ENCODE data around the gene PCGF3. TPM values are rescaled to one million over a fixed set of nuclear protein-coding genes. Genes with fewer than 3 reads are reported as not detected.
"Not testable (repeated sequence)": the region's sequence is repeated elsewhere in the genome, so short reads cannot be mapped to it uniquely, and the experiment has no call there.

PCGF3 gene
- total and polyA plus RNA-seq, 4 donors = 11.0 to 23.3 (median 14.3) TPM

- no peaks in the 10 kb centered on the region for H3K27me3 ChIP-seq (ENCODE audit: control insufficient read depth in 4 of 4, insufficient read depth in 4 of 4, low read length in 3 of 4)
- H3K36me3 ChIP-seq (ENCODE audit: control insufficient read depth in 4 of 4, insufficient read depth in 3 of 4, low read depth in 1 of 4, low read length in 3 of 4) = peaks cover 11 to 36% (median 19%) of the 10 kb centered on the region in 4 donors
- H3K4me1 ChIP-seq (ENCODE audit: control insufficient read depth in 4 of 4, insufficient read depth in 4 of 4, low read length in 3 of 4) = peaks cover 5 to 22% (median 11%) of the 10 kb centered on the region in 4 donors
- DNase-seq (ENCODE audit: low spot score) = no peak
- H3K4me3 ChIP-seq (ENCODE audit: low read depth in 1 of 3, low read length in 3 of 3) = no peak overlapping the region
- TF ChIP-seq GABPA (IDR thresholded peaks at IDR 0.05 in 1 of 2, conservative IDR thresholded peaks at IDR 0.05 in 1 of 2) (no peak), RAD21 (IDR thresholded peaks at IDR 0.05) (no peak), ATF3 (IDR thresholded peaks at IDR 0.05) (no peak), SP1 (IDR thresholded peaks at IDR 0.05) (no peak)
- 95% methylated on average over 8 of the region's 8 CpGs for WGBS
- H3K27ac ChIP-seq (ENCODE audit: low read depth in 1 of 2, low read length in 2 of 2) = no peak overlapping the region
- no peak overlapping the region for H3K9ac ChIP-seq (ENCODE audit: low read depth in 1 of 2, low read length in 2 of 2)
- H3K9me3 ChIP-seq (ENCODE audit: control insufficient read depth in 4 of 4, low read length in 3 of 4) = no peaks in the 10 kb centered on the region
These were observed 67.1 kb downstream of the PCGF3 start for GRCh38 chr4:772776-773175.

- DNase-seq (ENCODE audit: low spot score) = no peak
- WGBS = 93% methylated on average over 9 of the region's 9 CpGs
- Histone ChIP-seq H3K36me3 (ENCODE audit: control insufficient read depth in 4 of 4, insufficient read depth in 3 of 4, low read depth in 1 of 4, low read length in 3 of 4) (peaks cover 10 to 36% (median 19%) of the 10 kb centered on the region in 4 donors), H3K27ac (ENCODE audit: low read depth in 1 of 2, low read length in 2 of 2) (no peak overlapping the region), H3K9ac (ENCODE audit: low read depth in 1 of 2, low read length in 2 of 2) (no peak overlapping the region), H3K9me3 (ENCODE audit: control insufficient read depth in 4 of 4, low read length in 3 of 4) (no peaks in the 10 kb centered on the region), H3K4me3 (ENCODE audit: low read depth in 1 of 3, low read length in 3 of 3) (no peak overlapping the region), H3K27me3 (ENCODE audit: control insufficient read depth in 4 of 4, insufficient read depth in 4 of 4, low read length in 3 of 4) (no peaks in the 10 kb centered on the region), H3K4me1 (ENCODE audit: control insufficient read depth in 4 of 4, insufficient read depth in 4 of 4, low read length in 3 of 4) (peaks cover 5 to 22% (median 11%) of the 10 kb centered on the region in 4 donors)
- TF ChIP-seq RXRA (IDR thresholded peaks at IDR 0.05) = no peak
- no peak for TF ChIP-seq HNF4A (conservative IDR thresholded peaks at IDR 0.05)
- no peak for TF ChIP-seq YY1 (IDR thresholded peaks at IDR 0.05)
- TF ChIP-seq RAD21 (IDR thresholded peaks at IDR 0.05) = no peak
- TF ChIP-seq FOXA2 (IDR thresholded peaks at IDR 0.05) = no peak
- TF ChIP-seq MAX (IDR thresholded peaks at IDR 0.05) = no peak
- no peak for TF ChIP-seq ZBTB33 (IDR thresholded peaks at IDR 0.05)
These were observed 67.6 kb downstream of the PCGF3 start for GRCh38 chr4:773214-773613.

- Histone ChIP-seq H3K4me1 (ENCODE audit: control insufficient read depth in 4 of 4, insufficient read depth in 4 of 4, low read length in 3 of 4) (peaks cover 9 to 24% (median 18%) of the 10 kb centered on the region in 4 donors), H3K36me3 (ENCODE audit: control insufficient read depth in 4 of 4, insufficient read depth in 3 of 4, low read depth in 1 of 4, low read length in 3 of 4) (peaks cover 11 to 32% (median 20%) of the 10 kb centered on the region in 4 donors)
- H3K27me3 ChIP-seq (ENCODE audit: control insufficient read depth in 4 of 4, insufficient read depth in 4 of 4, low read length in 3 of 4); H3K9ac ChIP-seq (ENCODE audit: low read depth in 1 of 2, low read length in 2 of 2); H3K9me3 ChIP-seq (ENCODE audit: control insufficient read depth in 4 of 4, low read length in 3 of 4); DNase-seq (ENCODE audit: low spot score); H3K27ac ChIP-seq (ENCODE audit: low read depth in 1 of 2, low read length in 2 of 2); H3K4me3 ChIP-seq (ENCODE audit: low read depth in 1 of 3, low read length in 3 of 3): not testable (repeated sequence)
- 98% methylated on average over 30 of the region's 30 CpGs for WGBS
These were observed 68.9 kb downstream of the PCGF3 start for GRCh38 chr4:774419-775092.

- not testable (repeated sequence) for DNase-seq (ENCODE audit: low spot score); H3K9ac ChIP-seq (ENCODE audit: low read depth in 1 of 2, low read length in 2 of 2); H3K27ac ChIP-seq (ENCODE audit: low read depth in 1 of 2, low read length in 2 of 2); H3K27me3 ChIP-seq (ENCODE audit: control insufficient read depth in 4 of 4, insufficient read depth in 4 of 4, low read length in 3 of 4); H3K4me3 ChIP-seq (ENCODE audit: low read depth in 1 of 3, low read length in 3 of 3); H3K9me3 ChIP-seq (ENCODE audit: control insufficient read depth in 4 of 4, low read length in 3 of 4)
- 98% methylated on average over 2 of the region's 2 CpGs for WGBS
- Histone ChIP-seq H3K36me3 (ENCODE audit: control insufficient read depth in 4 of 4, insufficient read depth in 3 of 4, low read depth in 1 of 4, low read length in 3 of 4) (peaks cover 7 to 32% (median 19%) of the 10 kb centered on the region in 4 donors), H3K4me1 (ENCODE audit: control insufficient read depth in 4 of 4, insufficient read depth in 4 of 4, low read length in 3 of 4) (peaks cover 10 to 33% (median 26%) of the 10 kb centered on the region in 4 donors)
These were observed 69.9 kb downstream of the PCGF3 start for GRCh38 chr4:775485-775884.
